ENCODE measurements around the gene PTCHD4.

The PTCHD4 gene

DNA sequence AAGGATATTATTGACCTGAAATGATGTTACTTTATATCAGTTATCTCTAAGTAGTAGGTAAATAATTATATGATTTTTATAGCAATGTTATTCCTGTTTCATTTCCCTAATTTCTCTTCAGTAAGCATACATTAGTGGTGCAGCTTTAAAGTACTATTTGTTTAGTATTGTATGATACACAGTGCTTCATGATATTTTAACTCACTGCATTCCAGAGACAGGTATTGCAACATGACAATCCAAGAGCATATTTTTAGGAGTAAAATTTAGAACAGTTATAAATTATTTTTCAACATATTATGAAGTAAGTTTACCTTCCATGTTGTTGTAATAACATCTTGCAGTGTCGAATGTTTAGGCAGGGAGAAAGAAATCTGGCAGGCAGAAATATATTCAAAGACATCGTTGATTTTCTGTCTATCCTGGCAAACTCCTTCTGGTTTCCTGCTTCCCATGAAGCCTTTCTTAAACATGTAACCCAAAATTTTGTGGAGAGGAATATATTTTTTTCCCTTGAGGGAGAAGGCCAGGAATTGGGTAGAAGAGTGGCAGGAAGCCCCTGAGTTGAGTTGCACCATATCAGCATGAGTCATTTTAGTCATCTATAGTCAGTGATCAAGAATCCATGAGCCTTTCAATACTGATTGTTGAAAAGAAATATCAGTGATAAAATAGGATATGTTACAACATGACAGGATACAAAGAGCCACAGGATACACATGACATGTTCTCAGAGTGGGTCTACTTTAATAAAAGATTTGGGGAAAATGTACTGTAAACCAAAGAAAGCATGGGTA, 29.0 kb upstream of the PTCHD4 start:
- Histone ChIP-seq H3K4me3 (ENCODE audit: low read length) (no peak overlapping the region), H3K9me3 (ENCODE audit: control insufficient read depth, insufficient read depth, low read length) (no peaks in the 10 kb centered on the region), H3K4me2 (ENCODE audit: low read length) (no peak overlapping the region), H3K27me3 (ENCODE audit: control insufficient read depth, low read length) (no peaks in the 10 kb centered on the region), H3K27ac (ENCODE audit: low read depth, low read length) (no peak overlapping the region), H3K9me2 (replicated peaks; ENCODE audit: control insufficient read depth, low read length) (no peaks in the 10 kb centered on the region), H3K4me1 (ENCODE audit: control insufficient read depth, low read length) (no peaks in the 10 kb centered on the region), H3K36me3 (ENCODE audit: control insufficient read depth, low read length) (no peaks in the 10 kb centered on the region), H3F3A (ENCODE audit: control insufficient read depth, insufficient read depth) (no peaks in the 10 kb centered on the region), H4K20me1 (ENCODE audit: control insufficient read depth, insufficient read depth, low read depth, low read length) (no peaks in the 10 kb centered on the region), H3K79me2 (ENCODE audit: control insufficient read depth, low read length) (no peaks in the 10 kb centered on the region)
- TF ChIP-seq EZH2phosphoT487 (IDR thresholded peaks at IDR 0.05; ENCODE audit: borderline replicate concordance, low read length) (no peak), CTCF (IDR thresholded peaks at IDR 0.05; ENCODE audit: low read depth, low read length, poor library complexity, severe bottlenecking) (no peak)

- Histone ChIP-seq H3K9me3 (ENCODE audit: control insufficient read depth, insufficient read depth, low read length) (no peaks in the 10 kb centered on the region), H3K4me2 (ENCODE audit: low read length) (no peak overlapping the region), H4K20me1 (ENCODE audit: control insufficient read depth, insufficient read depth, low read depth, low read length) (no peaks in the 10 kb centered on the region), H3K27me3 (ENCODE audit: control insufficient read depth, low read length) (no peaks in the 10 kb centered on the region), H3K4me1 (ENCODE audit: control insufficient read depth, low read length) (no peaks in the 10 kb centered on the region), H3K79me2 (ENCODE audit: control insufficient read depth, low read length) (no peaks in the 10 kb centered on the region), H3F3A (ENCODE audit: control insufficient read depth, insufficient read depth) (no peaks in the 10 kb centered on the region), H3K36me3 (ENCODE audit: control insufficient read depth, low read length) (no peaks in the 10 kb centered on the region), H3K9me2 (replicated peaks; ENCODE audit: control insufficient read depth, low read length) (no peaks in the 10 kb centered on the region), H3K27ac (ENCODE audit: low read depth, low read length) (no peak overlapping the region), H3K4me3 (ENCODE audit: low read length) (no peak overlapping the region)
- TF ChIP-seq EZH2phosphoT487 (IDR thresholded peaks at IDR 0.05; ENCODE audit: borderline replicate concordance, low read length) (no peak), CTCF (IDR thresholded peaks at IDR 0.05; ENCODE audit: low read depth, low read length, poor library complexity, severe bottlenecking) (no peak)
These were observed 25.9 kb upstream of the PTCHD4 start for GRCh38 chr6:48136856-48137255.

DNA sequence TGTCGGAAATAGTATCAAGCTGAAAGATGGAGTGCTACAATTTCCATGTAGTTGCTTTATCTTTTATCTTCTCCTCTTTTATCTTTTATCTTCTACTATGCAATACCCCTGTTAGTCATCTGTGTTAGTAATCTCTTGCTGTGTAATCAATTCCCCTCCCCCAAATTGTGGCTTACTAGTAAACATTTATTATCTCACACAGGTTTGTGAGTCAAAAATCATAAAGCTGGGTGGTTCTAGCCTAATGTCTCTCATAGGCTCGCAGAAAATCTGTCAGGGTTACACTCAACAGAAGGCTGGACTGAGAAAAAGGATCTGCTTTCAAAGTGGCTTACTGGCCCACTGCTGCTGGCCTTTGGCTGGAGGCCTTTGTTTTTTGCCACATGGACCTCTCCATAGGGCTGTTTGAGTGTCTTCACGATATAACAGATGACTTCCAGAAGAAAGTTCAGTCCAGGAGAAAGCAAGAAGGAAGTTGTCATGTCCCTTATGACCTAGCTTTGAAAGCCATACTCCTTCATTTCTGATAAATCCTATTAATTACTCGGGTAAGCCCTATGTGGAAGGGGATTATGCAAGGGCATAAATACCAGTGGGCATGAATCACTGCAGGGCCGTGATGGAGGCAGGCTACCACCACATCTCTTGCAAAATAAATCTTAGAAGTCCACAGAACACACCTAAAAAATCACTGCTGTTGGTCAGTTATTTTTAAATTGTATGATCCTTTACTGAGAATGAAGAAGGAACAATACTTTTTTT, 24.5 kb upstream of the PTCHD4 start:
- H3K27me3 ChIP-seq (ENCODE audit: control insufficient read depth, low read length): no peaks in the 10 kb centered on the region
- no peaks in the 10 kb centered on the region for H3K79me2 ChIP-seq (ENCODE audit: control insufficient read depth, low read length)
- H3K9me3 ChIP-seq (ENCODE audit: control insufficient read depth, insufficient read depth, low read length): no peaks in the 10 kb centered on the region
- H3K4me2 ChIP-seq (ENCODE audit: low read length): no peak overlapping the region
- no peaks in the 10 kb centered on the region for H4K20me1 ChIP-seq (ENCODE audit: control insufficient read depth, insufficient read depth, low read depth, low read length)
- no peaks in the 10 kb centered on the region for H3K36me3 ChIP-seq (ENCODE audit: control insufficient read depth, low read length)
- no peaks in the 10 kb centered on the region for H3F3A ChIP-seq (ENCODE audit: control insufficient read depth, insufficient read depth)
- H3K9me2 ChIP-seq (replicated peaks; ENCODE audit: control insufficient read depth, low read length): no peaks in the 10 kb centered on the region
- no peaks in the 10 kb centered on the region for H3K4me1 ChIP-seq (ENCODE audit: control insufficient read depth, low read length)
- no peak overlapping the region for H3K4me3 ChIP-seq (ENCODE audit: low read length)
- TF ChIP-seq CTCF (IDR thresholded peaks at IDR 0.05; ENCODE audit: low read depth, low read length, poor library complexity, severe bottlenecking) (no peak), EZH2phosphoT487 (IDR thresholded peaks at IDR 0.05; ENCODE audit: borderline replicate concordance, low read length) (no peak)
- H3K27ac ChIP-seq (ENCODE audit: low read depth, low read length): no peak overlapping the region

Measured in DOHH2 (cell line).